ENCODE data around the gene GRIK3.

The GRIK3 gene

GRCh38 chr1:36752431-36752830 lies 281.9 kb downstream of the GRIK3 start:
- FAIRE-seq, result no peak

DNA sequence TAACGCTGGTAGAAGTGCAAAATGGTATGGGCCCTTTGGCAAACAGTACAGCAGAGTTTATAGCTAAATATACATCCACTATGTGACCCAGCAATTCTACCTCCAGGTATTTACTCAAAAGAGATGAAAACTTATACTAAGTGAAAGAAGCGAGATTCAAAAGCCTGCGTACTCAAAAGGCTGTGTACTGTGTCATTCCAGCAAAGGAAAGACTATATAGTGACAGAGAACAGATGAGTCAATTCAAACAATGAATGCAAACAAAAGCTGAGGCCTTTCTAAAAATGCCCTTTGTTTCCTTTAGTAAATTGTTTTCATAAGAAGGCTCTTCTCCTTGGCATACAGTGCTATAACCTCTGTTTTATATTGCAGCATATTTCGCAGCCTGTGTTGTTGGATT lies 282.8 kb downstream of the GRIK3 start:
- FAIRE-seq, result no peak

- FAIRE-seq, result no peak
These were observed 285.8 kb downstream of the GRIK3 start for GRCh38 chr1:36748466-36748865.

Measured in G401.6 (cell line).